Hepatocyte (in vitro differentiated cells): ENCODE measurements around the gene METTL24.

Experiments
- CTCF ChIP-seq: fragments of 200-600 bp; sonication (generic); IDR thresholded peaks from 2 replicates; pipeline ENCODE4 v1.5.1; 2016; ENCODE audit warnings: antibody characterized with exemption, mild to moderate bottlenecking; ENCODE audit not compliant: poor library complexity
- EZH2 ChIP-seq: fragments of 200-600 bp; sonication (generic); IDR thresholded peaks from 2 replicates; pipeline ENCODE4 v1.6.1; 2016; ENCODE audit warnings: antibody characterized with exemption, mild to moderate bottlenecking, borderline replicate concordance
- EZH2phosphoT487 ChIP-seq: fragments of 200-600 bp; sonication (generic); IDR thresholded peaks from one replicate; pipeline ENCODE4 v1.6.1; 2018; ENCODE audit warnings: antibody characterized with exemption, mild to moderate bottlenecking, low read depth, moderate library complexity; ENCODE audit not compliant: unreplicated experiment, severe bottlenecking

- TF ChIP-seq EZH2phosphoT487 (no peak), CTCF (no peak), EZH2 (no peak)
These were observed 143.8 kb downstream of the METTL24 start for GRCh38 chr6:110214338-110214737.
